K562 (cell line): ENCODE measurements around the gene HNRNPF. TPM values are rescaled to one million over a fixed set of nuclear protein-coding genes. Genes with fewer than 3 reads are reported as not detected.

ENCODE experiments used
- ARID1B ChIP-seq: fragments of 450-650 bp; IDR thresholded peaks from 2 replicates; pipeline ENCODE4 v1.6.1; 2016; ENCODE audit warnings: antibody characterized with exemption, mild to moderate bottlenecking, inconsistent platforms
- BACH1 ChIP-seq: fragments of 200-800 bp; sonication (Bioruptor generic); IDR thresholded peaks from 2 replicates; pipeline ENCODE4 v1.6.1; 2016; ENCODE audit warnings: missing genetic modification characterization, missing compliant biosample characterization
- CHCHD3 ChIP-seq: fragments of 250-450 bp; sonication (Bioruptor Pico); IDR thresholded peaks from 2 replicates; pipeline ENCODE4 v2.1.2; 2022; ENCODE audit warnings: mild to moderate bottlenecking
- DACH1 ChIP-seq: fragments of 450-650 bp; IDR thresholded peaks from 2 replicates; pipeline ENCODE4 v1.6.1; 2018; ENCODE audit not compliant: partially characterized antibody
- FOXP1 ChIP-seq: sonication (generic); formaldehyde crosslinking; IDR thresholded peaks from 2 replicates; pipeline ENCODE4 v1.8.0; 2022; ENCODE audit warnings: mild to moderate bottlenecking, missing genetic modification reagents
- GTF2A2 ChIP-seq: IDR thresholded peaks from 2 replicates; pipeline ENCODE4 v1.6.1; 2016; ENCODE audit warnings: mild to moderate bottlenecking, missing genetic modification characterization, missing compliant biosample characterization
- HLTF ChIP-seq: fragments of 450-650 bp; IDR thresholded peaks from 2 replicates; pipeline ENCODE4 v1.6.1; 2016
- POLR2AphosphoS5 ChIP-seq: IDR thresholded peaks from 2 replicates; pipeline ENCODE4 v1.6.1; 2011; ENCODE audit warnings: mild to moderate bottlenecking, low read depth, low read length, moderate library complexity; ENCODE audit not compliant: control insufficient read depth, insufficient read depth
- RBFOX2 ChIP-seq: fragments of 200-400 bp; formaldehyde crosslinking; IDR thresholded peaks from 2 replicates; pipeline ENCODE4 v1.6.1; 2017; ENCODE audit warnings: low read depth, mild to moderate bottlenecking, low read length, moderate library complexity
- ZBTB8A ChIP-seq: fragments of 450-650 bp; IDR thresholded peaks from 2 replicates; pipeline ENCODE4 v1.6.1; 2018; ENCODE audit warnings: mild to moderate bottlenecking, moderate library complexity; ENCODE audit not compliant: partially characterized antibody
- ZNF282 ChIP-seq: sonication (generic); formaldehyde crosslinking; IDR thresholded peaks from 2 replicates; pipeline ENCODE4 v1.8.1; 2023; ENCODE audit warnings: missing genetic modification reagents
- ZNF717 ChIP-seq: fragments of 250-450 bp; sonication (Bioruptor Pico); IDR thresholded peaks from 2 replicates; pipeline ENCODE4 v1.5.0; 2021
- ZNF75A ChIP-seq: fragments of 450-650 bp; formaldehyde crosslinking; IDR thresholded peaks from 2 replicates; pipeline ENCODE4 v1.4.0; 2020; ENCODE audit warnings: mild to moderate bottlenecking
- polyA plus RNA-seq, 8 experiments: library from polyadenylated mRNA; depleted of rRNA in 4 of 8; stranded (reverse) in 5 of 8; unstranded in 3 of 8; fragments of >200 nt; fragmentation: Nextera tagmentation in 2 of 8; fragmentation: Illumina TruSeq in 1 of 8; extraction: Ambion mirVana in 2 of 8; extraction: Trizol in 1 of 8; gene quantifications; 2 replicates each; pipeline versions ENCODE4 v1.2.1 to v1.2.3, GENCODE V29; 2011 to 2014; ENCODE audit warnings: inconsistent platforms in 1 of 8, missing spikeins in 1 of 8
- total RNA-seq, 7 experiments: library from RNA; depleted of rRNA in 6 of 7; stranded (reverse); fragments of >200 nt in 6 of 7; fragmentation: Illumina TruSeq in 2 of 7; extraction: Trizol in 2 of 7; gene quantifications; 2 replicates each; pipeline versions ENCODE4 v1.2.1 to v1.2.3, GENCODE V29; 2011 to 2021; ENCODE audit warnings: low replicate concordance in 1 of 7
- TF ChIP-seq, protein P1 (sequence below), 3 experiments: IDR thresholded peaks in 2 of 3; conservative IDR thresholded peaks in 1 of 3; 2 replicates each; pipeline ENCODE4 v1.5.1; 2011 to 2012; ENCODE audit warnings: low read length in 3 of 3, mild to moderate bottlenecking in 3 of 3, control low read depth in 2 of 3, improper control_type of control experiment in 1 of 3, inconsistent platforms in 1 of 3, low read depth in 1 of 3, mixed read lengths in 1 of 3, moderate library complexity in 1 of 3; ENCODE audit not compliant: insufficient read depth in 2 of 3
- TF ChIP-seq, protein P2 (sequence below): fragments of 200-400 bp; formaldehyde crosslinking; IDR thresholded peaks from 2 replicates; pipeline ENCODE4 v1.6.1; 2017; ENCODE audit warnings: mild to moderate bottlenecking, low read depth, low read length, moderate library complexity
- TF ChIP-seq, protein P3 (sequence below): IDR thresholded peaks from 2 replicates; pipeline ENCODE4 v1.6.1; 2011; ENCODE audit warnings: borderline replicate concordance, low read depth, mild to moderate bottlenecking, moderate library complexity, low read length; ENCODE audit not compliant: insufficient read depth, poor library complexity, severe bottlenecking

HNRNPF gene
- total and polyA plus RNA-seq, 9 of the 15 experiments (the other 6 are each of a cell fraction or from before 2014, with no cell fraction given), result 192 to 489 (median 416) TPM

DNA sequence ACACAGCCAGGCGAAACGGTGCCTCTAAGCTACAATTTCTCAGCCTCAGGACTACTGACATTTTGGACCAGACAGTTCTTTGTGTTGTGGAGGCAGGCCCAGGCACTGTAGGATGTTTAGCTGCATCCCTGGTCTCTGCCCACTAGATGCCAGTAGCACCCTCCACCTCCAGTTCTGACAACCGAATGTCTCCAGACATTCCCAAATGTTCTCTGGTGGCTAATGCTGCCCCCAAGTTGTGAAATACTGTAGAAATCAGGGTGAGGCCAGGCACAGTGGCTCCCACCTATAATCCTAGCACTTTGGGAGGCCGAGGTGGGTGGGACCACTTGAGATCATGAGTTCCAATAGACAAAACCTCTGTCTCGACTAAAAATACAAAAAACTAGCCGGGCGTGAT is 18.2 kb downstream of the HNRNPF start (continued):
- TF ChIP-seq, protein P1, sequence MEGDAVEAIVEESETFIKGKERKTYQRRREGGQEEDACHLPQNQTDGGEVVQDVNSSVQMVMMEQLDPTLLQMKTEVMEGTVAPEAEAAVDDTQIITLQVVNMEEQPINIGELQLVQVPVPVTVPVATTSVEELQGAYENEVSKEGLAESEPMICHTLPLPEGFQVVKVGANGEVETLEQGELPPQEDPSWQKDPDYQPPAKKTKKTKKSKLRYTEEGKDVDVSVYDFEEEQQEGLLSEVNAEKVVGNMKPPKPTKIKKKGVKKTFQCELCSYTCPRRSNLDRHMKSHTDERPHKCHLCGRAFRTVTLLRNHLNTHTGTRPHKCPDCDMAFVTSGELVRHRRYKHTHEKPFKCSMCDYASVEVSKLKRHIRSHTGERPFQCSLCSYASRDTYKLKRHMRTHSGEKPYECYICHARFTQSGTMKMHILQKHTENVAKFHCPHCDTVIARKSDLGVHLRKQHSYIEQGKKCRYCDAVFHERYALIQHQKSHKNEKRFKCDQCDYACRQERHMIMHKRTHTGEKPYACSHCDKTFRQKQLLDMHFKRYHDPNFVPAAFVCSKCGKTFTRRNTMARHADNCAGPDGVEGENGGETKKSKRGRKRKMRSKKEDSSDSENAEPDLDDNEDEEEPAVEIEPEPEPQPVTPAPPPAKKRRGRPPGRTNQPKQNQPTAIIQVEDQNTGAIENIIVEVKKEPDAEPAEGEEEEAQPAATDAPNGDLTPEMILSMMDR (IDR thresholded peaks at IDR 0.05 in 2 of 3, conservative IDR thresholded peaks at IDR 0.05 in 1 of 3; ENCODE audit: insufficient read depth in 2 of 3, low read depth in 1 of 3, low read length in 3 of 3), result peak; percentile 57 to 72 (median 59)
- TF ChIP-seq, protein P2, sequence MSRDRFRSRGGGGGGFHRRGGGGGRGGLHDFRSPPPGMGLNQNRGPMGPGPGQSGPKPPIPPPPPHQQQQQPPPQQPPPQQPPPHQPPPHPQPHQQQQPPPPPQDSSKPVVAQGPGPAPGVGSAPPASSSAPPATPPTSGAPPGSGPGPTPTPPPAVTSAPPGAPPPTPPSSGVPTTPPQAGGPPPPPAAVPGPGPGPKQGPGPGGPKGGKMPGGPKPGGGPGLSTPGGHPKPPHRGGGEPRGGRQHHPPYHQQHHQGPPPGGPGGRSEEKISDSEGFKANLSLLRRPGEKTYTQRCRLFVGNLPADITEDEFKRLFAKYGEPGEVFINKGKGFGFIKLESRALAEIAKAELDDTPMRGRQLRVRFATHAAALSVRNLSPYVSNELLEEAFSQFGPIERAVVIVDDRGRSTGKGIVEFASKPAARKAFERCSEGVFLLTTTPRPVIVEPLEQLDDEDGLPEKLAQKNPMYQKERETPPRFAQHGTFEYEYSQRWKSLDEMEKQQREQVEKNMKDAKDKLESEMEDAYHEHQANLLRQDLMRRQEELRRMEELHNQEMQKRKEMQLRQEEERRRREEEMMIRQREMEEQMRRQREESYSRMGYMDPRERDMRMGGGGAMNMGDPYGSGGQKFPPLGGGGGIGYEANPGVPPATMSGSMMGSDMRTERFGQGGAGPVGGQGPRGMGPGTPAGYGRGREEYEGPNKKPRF, result no peak
- TF ChIP-seq ZNF717, result no peak
- no peak for TF ChIP-seq HLTF
- no peak for TF ChIP-seq ZNF282 (CRISPR knock-in tag)
- no peak for TF ChIP-seq POLR2AphosphoS5
- 0 out of 2 replicates have a peak, but pooled peaks have one; percentile 24 for TF ChIP-seq RBFOX2
- TF ChIP-seq FOXP1 (CRISPR knock-in tag), result no peak
- TF ChIP-seq, protein P3, sequence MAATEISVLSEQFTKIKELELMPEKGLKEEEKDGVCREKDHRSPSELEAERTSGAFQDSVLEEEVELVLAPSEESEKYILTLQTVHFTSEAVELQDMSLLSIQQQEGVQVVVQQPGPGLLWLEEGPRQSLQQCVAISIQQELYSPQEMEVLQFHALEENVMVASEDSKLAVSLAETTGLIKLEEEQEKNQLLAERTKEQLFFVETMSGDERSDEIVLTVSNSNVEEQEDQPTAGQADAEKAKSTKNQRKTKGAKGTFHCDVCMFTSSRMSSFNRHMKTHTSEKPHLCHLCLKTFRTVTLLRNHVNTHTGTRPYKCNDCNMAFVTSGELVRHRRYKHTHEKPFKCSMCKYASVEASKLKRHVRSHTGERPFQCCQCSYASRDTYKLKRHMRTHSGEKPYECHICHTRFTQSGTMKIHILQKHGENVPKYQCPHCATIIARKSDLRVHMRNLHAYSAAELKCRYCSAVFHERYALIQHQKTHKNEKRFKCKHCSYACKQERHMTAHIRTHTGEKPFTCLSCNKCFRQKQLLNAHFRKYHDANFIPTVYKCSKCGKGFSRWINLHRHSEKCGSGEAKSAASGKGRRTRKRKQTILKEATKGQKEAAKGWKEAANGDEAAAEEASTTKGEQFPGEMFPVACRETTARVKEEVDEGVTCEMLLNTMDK, result no peak
- no peak for TF ChIP-seq BACH1
- TF ChIP-seq ARID1B, result no peak
- TF ChIP-seq ZBTB8A, result no peak
- TF ChIP-seq CHCHD3 (CRISPR knock-in tag), result no peak
- TF ChIP-seq ZNF75A, result no peak
- no peak for TF ChIP-seq DACH1
- TF ChIP-seq GTF2A2 (tag), result no peak
